CD8-positive, alpha-beta memory T cell (primary cell): ENCODE results near the gene TANC2. TPM values are rescaled to one million over a fixed set of nuclear protein-coding genes. Genes with fewer than 3 reads are reported as not detected.

Experiments
- CTCF ChIA-PET: fragments of 350-600 bp; sonication (Branson Sonifier 250); formaldehyde crosslinking; loops from one replicate; lab custom pipeline; 2021; ENCODE audit warnings: antibody characterized with exemption; lab: Charles Lee
- POLR2A ChIA-PET: fragments of 350-600 bp; sonication (Branson Sonifier 250); formaldehyde crosslinking; loops from one replicate; lab custom pipeline; 2021; ENCODE audit warnings: antibody characterized with exemption; lab: Charles Lee
- DNase-seq, 5 donors: peaks; one replicate each; pipeline versions ENCODE4 v3.0.0 to v3.0.0-alpha.2; 2020 to 2022; ENCODE audit warnings: mixed read lengths in 1 of 5
- H3K27ac ChIP-seq: one replicate; pipeline ENCODE4 v1.7.0; 2013; ENCODE audit warnings: low read depth, mild to moderate bottlenecking, low read length, moderate library complexity
- H3K27me3 ChIP-seq: 2 replicates; pipeline ENCODE4 v1.7.0; 2013; ENCODE audit warnings: low read length, mild to moderate bottlenecking; ENCODE audit not compliant: insufficient read depth, poor library complexity, severe bottlenecking
- H3K36me3 ChIP-seq: 2 replicates; pipeline ENCODE4 v1.7.0; 2013; ENCODE audit warnings: mild to moderate bottlenecking, low read length, moderate library complexity; ENCODE audit not compliant: insufficient read depth
- H3K4me1 ChIP-seq: 2 replicates; pipeline ENCODE4 v1.7.0; 2013; ENCODE audit warnings: mild to moderate bottlenecking, low read length, moderate library complexity; ENCODE audit not compliant: insufficient read depth
- H3K4me3 ChIP-seq: 2 replicates; pipeline ENCODE4 v1.7.0; 2013; ENCODE audit warnings: mild to moderate bottlenecking, low read length
- H3K9me3 ChIP-seq: 2 replicates; pipeline ENCODE4 v1.7.0; 2013; ENCODE audit warnings: mild to moderate bottlenecking, low read length
- H3K27ac Mint-ChIP-seq, 8 donors: one replicate each; pipeline ENCODE4 v1.8.0; 2020 to 2021; ENCODE audit warnings: mixed read lengths in 8 of 8, mild to moderate bottlenecking in 6 of 8, inconsistent platforms in 3 of 8, moderate library complexity in 3 of 8
- H3K27me3 Mint-ChIP-seq, 2 donors: one replicate each; pipeline ENCODE4 v1.8.0; 2020 to 2021; ENCODE audit warnings: mixed read lengths in 2 of 2, mild to moderate bottlenecking in 1 of 2, moderate library complexity in 1 of 2
- H3K36me3 Mint-ChIP-seq, 3 donors: one replicate each; pipeline ENCODE4 v1.8.0; 2020 to 2021; ENCODE audit warnings: mixed read lengths in 3 of 3, inconsistent platforms in 1 of 3, mild to moderate bottlenecking in 1 of 3
- H3K4me1 Mint-ChIP-seq, 3 donors: one replicate each; pipeline ENCODE4 v1.8.0; 2020 to 2021; ENCODE audit warnings: mixed read lengths in 3 of 3, inconsistent platforms in 1 of 3, mild to moderate bottlenecking in 1 of 3
- H3K4me3 Mint-ChIP-seq, 7 donors: one replicate each; pipeline ENCODE4 v1.8.0; 2020 to 2021; ENCODE audit warnings: mixed read lengths in 7 of 7, mild to moderate bottlenecking in 6 of 7, moderate library complexity in 4 of 7, inconsistent platforms in 2 of 7
- H3K9me3 Mint-ChIP-seq, 5 donors: one replicate each; pipeline ENCODE4 v1.8.0; 2020 to 2022; ENCODE audit warnings: mixed read lengths in 5 of 5, mild to moderate bottlenecking in 3 of 5, moderate library complexity in 2 of 5, inconsistent platforms in 1 of 5
- polyA plus RNA-seq: library from polyadenylated mRNA; unstranded; fragments of 300-500 nt; fragmentation: Illumina TruSeq; gene quantifications from one replicate; pipeline ENCODE4 v1.2.3, GENCODE V29; 2021
- total RNA-seq, 2 experiments: library from RNA; stranded (reverse); gene quantifications; one replicate each; pipeline ENCODE4 v1.2.3, GENCODE V29; 2021

The TANC2 gene
- total and polyA plus RNA-seq, 3 experiments from 2014 or later, result 3.2 to 6.8 (median 6.3) TPM

- H3K4me3 Mint-ChIP-seq, result no peak overlapping the region
- no peak overlapping the region for H3K27ac Mint-ChIP-seq
- H3K36me3 Mint-ChIP-seq, result no peaks in the 10 kb centered on the region
Measured at GRCh38 chr17:62927083-62927482, 39.0 kb upstream of the TANC2 start.

DNA sequence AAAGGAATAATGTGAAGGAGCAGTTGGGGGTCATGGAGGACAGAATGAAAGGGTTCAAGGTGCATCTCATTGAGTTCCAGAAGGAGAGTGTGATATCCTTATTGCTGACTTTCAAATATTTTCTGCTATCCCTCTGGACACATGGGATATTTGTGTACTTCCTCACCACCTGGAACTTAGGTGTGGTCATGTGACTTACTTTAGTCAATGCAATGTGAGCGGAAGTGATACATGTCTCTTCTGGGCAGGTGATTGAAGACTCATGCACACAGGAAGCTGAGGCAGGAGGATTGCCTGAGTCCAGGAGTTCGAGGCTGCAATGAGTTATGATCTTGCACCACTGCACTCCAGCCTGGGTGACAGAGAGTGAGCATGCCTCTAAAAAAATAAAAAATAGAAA, 36.7 kb upstream of the TANC2 start:
- CTCF ChIA-PET, result no interaction called here
- no peak overlapping the region for H3K27ac Mint-ChIP-seq
- no peak overlapping the region for H3K4me3 Mint-ChIP-seq

More at GRCh38 chr17:62927083-62927482, 39.0 kb upstream of the TANC2 start:
- H3K36me3 ChIP-seq, result no peaks in the 10 kb centered on the region
- no peak for DNase-seq
- Mint-ChIP-seq H3K9me3 (no peaks in the 10 kb centered on the region), H3K4me1 (no peaks in the 10 kb centered on the region), H3K27me3 (peaks cover 3 to 28% of the 10 kb centered on the region in 2 donors)
- H3K4me1 ChIP-seq, result no peaks in the 10 kb centered on the region
- H3K27ac ChIP-seq, result no peak overlapping the region
- no peaks in the 10 kb centered on the region for H3K27me3 ChIP-seq
- no peak overlapping the region for H3K4me3 ChIP-seq
- H3K9me3 ChIP-seq, result no peaks in the 10 kb centered on the region
- ChIA-PET POLR2A (no interaction called here), CTCF (no interaction called here)

DNA sequence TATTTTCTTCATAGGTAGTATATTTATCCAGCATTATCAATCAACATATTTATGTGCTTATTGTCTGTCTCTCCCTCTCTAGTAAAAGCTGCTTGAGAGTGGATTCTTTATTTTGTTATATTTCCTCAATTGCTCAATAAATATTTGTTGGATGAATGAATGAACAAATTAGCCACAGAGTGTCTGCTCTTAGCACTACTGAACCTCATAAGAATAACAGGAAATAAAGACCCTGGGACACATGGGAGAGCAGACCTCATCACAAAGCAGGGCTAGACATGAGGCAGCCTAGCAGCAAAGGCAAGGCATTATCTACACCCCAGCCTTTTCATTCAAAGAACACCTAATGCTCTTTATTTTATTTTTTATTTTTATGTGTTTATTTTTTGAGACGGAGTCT, 34.9 kb upstream of the TANC2 start:
- ChIA-PET POLR2A (no interaction called here), CTCF (no interaction called here)
- Mint-ChIP-seq H3K27ac (no peak overlapping the region), H3K36me3 (peaks cover 0 to 8% (median 0%) of the 10 kb centered on the region in 3 donors), H3K27me3 (peaks cover 13 to 55% of the 10 kb centered on the region in 2 donors), H3K4me1 (no peaks in the 10 kb centered on the region), H3K9me3 (no peaks in the 10 kb centered on the region), H3K4me3 (no peak overlapping the region)
- H3K36me3 ChIP-seq, result no peaks in the 10 kb centered on the region
- no peaks in the 10 kb centered on the region for H3K27me3 ChIP-seq
- no peak overlapping the region for H3K4me3 ChIP-seq
- no peak for DNase-seq
- no peak overlapping the region for H3K27ac ChIP-seq
- no peaks in the 10 kb centered on the region for H3K9me3 ChIP-seq
- H3K4me1 ChIP-seq, result no peaks in the 10 kb centered on the region

More for the DNA sequence above, 36.7 kb upstream of the TANC2 start:
- peaks cover 0 to 6% (median 0%) of the 10 kb centered on the region in 3 donors for H3K36me3 Mint-ChIP-seq
- H3K4me3 ChIP-seq, result no peak overlapping the region
- no peaks in the 10 kb centered on the region for H3K27me3 ChIP-seq
- no peaks in the 10 kb centered on the region for H3K9me3 Mint-ChIP-seq
- no peaks in the 10 kb centered on the region for H3K36me3 ChIP-seq
- DNase-seq, result no peak
- no peaks in the 10 kb centered on the region for H3K4me1 Mint-ChIP-seq
- H3K9me3 ChIP-seq, result no peaks in the 10 kb centered on the region
- POLR2A ChIA-PET, result no interaction called here
- peaks cover 10 to 50% of the 10 kb centered on the region in 2 donors for H3K27me3 Mint-ChIP-seq
- no peak overlapping the region for H3K27ac ChIP-seq
- no peaks in the 10 kb centered on the region for H3K4me1 ChIP-seq

DNA sequence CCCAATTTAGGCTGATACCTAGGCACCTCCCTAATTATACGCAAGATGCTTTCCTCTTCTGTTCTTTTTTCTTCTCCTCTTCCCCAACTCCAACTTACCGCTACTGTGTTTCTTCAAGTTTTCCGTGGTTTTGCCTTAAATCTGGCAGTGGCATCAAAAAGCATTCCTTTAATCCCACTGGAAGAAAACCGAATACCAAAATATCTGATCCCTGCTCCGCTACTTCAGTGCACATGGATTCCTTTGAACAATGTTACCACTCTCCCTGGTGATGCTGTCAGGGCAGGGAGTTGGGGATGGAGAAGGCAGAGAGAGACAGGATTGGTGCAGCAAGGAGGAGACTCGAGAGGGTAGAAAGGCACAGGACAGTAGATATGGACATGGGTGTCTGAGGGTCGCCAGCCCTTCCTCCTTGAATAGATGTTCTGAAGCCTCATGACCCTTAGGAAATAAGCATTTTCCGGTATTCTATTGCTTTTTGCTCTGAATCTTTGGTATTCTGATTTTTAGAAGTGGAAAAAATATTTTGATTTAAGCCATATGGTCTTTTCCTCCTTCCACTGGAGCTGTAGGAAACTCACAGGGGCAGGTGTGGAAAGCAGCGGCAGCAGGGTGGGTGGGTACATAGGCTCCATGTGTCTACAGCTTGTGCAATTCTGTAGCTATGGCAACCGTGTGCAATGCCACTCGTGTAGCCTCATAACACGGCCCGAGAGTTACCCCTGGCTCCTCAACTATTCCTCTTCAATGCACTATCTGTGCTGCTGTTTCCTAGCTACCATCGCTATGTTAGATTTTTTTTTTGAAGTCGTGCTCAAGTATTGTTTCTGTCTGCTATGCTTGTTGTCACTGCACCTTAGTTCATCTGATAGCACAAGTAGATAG, 32.3 kb upstream of the TANC2 start:
- no peaks in the 10 kb centered on the region for H3K4me1 ChIP-seq
- Mint-ChIP-seq H3K36me3 (peaks cover 0 to 8% (median 0%) of the 10 kb centered on the region in 3 donors), H3K4me1 (no peaks in the 10 kb centered on the region), H3K4me3 (no peak overlapping the region), H3K27me3 (peaks cover 10 to 53% of the 10 kb centered on the region in 2 donors), H3K27ac (no peak overlapping the region), H3K9me3 (no peaks in the 10 kb centered on the region)
- CTCF ChIA-PET, result no interaction called here
- POLR2A ChIA-PET, result no interaction called here
- no peak overlapping the region for H3K27ac ChIP-seq
- no peak overlapping the region for H3K4me3 ChIP-seq
- no peaks in the 10 kb centered on the region for H3K27me3 ChIP-seq
- no peaks in the 10 kb centered on the region for H3K9me3 ChIP-seq
- H3K36me3 ChIP-seq, result no peaks in the 10 kb centered on the region
- no peak for DNase-seq

DNA sequence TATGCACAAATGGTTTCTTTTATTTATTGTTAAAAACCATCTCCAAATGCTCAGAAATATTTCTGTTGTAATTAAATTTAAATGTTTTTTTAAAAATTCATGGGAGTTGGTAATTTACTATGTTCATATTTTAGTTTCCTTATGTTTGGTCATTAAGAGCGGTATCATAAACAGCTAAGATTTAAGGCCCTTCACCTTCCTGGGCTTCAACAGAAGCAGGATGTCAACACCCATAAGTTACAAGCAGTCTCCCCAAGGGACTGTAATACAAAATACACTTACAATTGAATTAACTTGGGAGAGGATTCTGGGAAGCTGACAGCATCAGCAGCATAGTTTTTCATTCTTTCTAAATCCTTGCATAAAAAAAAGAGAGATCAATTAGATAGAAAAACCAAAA, 30.9 kb upstream of the TANC2 start:
- POLR2A ChIA-PET, result no interaction called here

DNA sequence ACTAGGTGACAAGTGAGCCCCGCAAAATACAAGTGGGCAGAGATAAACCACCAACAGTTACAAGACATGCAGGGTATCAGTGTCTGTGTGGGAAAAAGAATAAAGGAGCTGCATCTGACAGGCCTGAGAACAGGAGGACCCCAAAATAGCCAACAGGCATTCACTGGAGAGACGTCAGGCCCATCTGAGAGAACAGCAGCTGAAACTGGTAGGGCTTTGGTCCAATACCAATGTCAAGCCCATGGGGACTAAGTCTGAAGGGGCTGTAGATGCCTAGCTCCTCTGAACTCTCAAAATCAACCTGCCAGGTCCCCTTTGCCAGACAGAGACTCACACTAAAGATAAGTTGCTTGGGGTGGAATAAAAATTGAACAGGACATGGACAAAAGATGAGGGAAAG, 30.5 kb upstream of the TANC2 start:
- Mint-ChIP-seq H3K36me3 (peaks cover 0 to 14% (median 2%) of the 10 kb centered on the region in 3 donors), H3K4me1 (no peaks in the 10 kb centered on the region), H3K9me3 (peaks cover 5 to 10% (median 7%) of the 10 kb centered on the region in 5 donors), H3K27ac (no peak overlapping the region), H3K27me3 (peaks cover 10 to 53% of the 10 kb centered on the region in 2 donors), H3K4me3 (no peak overlapping the region)
- H3K4me1 ChIP-seq, result no peaks in the 10 kb centered on the region
- DNase-seq, result no peak
- H3K9me3 ChIP-seq, result no peaks in the 10 kb centered on the region
- CTCF ChIA-PET, result no interaction called here
- no peak overlapping the region for H3K27ac ChIP-seq
- H3K27me3 ChIP-seq, result no peaks in the 10 kb centered on the region
- POLR2A ChIA-PET, result no interaction called here
- no peaks in the 10 kb centered on the region for H3K36me3 ChIP-seq
- H3K4me3 ChIP-seq, result no peak overlapping the region

More for the DNA sequence above, 30.9 kb upstream of the TANC2 start:
- Mint-ChIP-seq H3K9me3 (peaks cover 4 to 10% (median 7%) of the 10 kb centered on the region in 5 donors), H3K27me3 (peaks cover 10 to 56% of the 10 kb centered on the region in 2 donors), H3K27ac (no peak overlapping the region), H3K36me3 (peaks cover 0 to 14% (median 2%) of the 10 kb centered on the region in 3 donors), H3K4me1 (no peaks in the 10 kb centered on the region), H3K4me3 (no peak overlapping the region)
- Histone ChIP-seq H3K4me3 (no peak overlapping the region), H3K9me3 (no peaks in the 10 kb centered on the region), H3K4me1 (no peaks in the 10 kb centered on the region), H3K27ac (no peak overlapping the region), H3K27me3 (no peaks in the 10 kb centered on the region), H3K36me3 (no peaks in the 10 kb centered on the region)
- CTCF ChIA-PET, result no interaction called here
- DNase-seq, result no peak

- Histone ChIP-seq H3K27ac (no peak overlapping the region), H3K4me1 (no peaks in the 10 kb centered on the region), H3K9me3 (peaks cover 2% of the 10 kb centered on the region), H3K4me3 (no peak overlapping the region), H3K27me3 (no peaks in the 10 kb centered on the region), H3K36me3 (no peaks in the 10 kb centered on the region)
- CTCF ChIA-PET, result no interaction called here
- H3K9me3 Mint-ChIP-seq, result peaks cover 18 to 21% (median 19%) of the 10 kb centered on the region in 5 donors
- H3K4me1 Mint-ChIP-seq, result no peaks in the 10 kb centered on the region
- POLR2A ChIA-PET, result no interaction called here
- DNase-seq, result no peak
- peaks cover 0 to 17% (median 2%) of the 10 kb centered on the region in 3 donors for H3K36me3 Mint-ChIP-seq
- peaks cover 10 to 45% of the 10 kb centered on the region in 2 donors for H3K27me3 Mint-ChIP-seq
- H3K4me3 Mint-ChIP-seq, result no peak overlapping the region
- H3K27ac Mint-ChIP-seq, result no peak overlapping the region
Measured at GRCh38 chr17:62937606-62938005, 28.4 kb upstream of the TANC2 start.

DNA sequence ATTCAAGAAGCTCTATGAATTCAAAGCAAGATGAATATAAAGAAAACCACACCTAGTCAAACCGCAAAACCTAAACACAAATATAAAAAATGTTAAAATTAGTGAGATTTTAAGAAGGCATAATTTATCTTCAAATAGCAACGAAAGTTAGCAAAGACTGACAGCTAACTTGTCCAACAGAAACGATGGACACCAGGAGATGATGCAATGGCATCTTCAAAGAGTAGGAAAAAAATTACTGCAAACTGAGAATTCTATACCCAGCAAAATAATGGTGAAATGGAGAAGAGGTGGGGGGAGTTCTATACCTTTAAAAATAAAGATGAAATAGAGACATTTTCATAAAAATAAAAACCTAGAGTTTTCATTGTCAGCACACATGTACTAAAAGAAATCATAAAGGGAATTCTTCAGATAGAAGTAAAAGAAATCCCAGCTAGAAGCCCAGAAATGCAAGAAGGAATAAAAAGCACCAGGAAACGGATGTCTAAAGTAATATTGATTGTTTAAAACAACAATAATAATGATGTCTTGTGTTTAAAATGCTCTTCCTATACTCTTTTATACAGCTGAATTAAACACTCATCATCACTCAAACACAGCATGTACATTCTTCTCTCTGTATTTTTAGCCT, 24.6 kb upstream of the TANC2 start:
- ChIA-PET CTCF (no interaction called here), POLR2A (no interaction called here)
- no peaks in the 10 kb centered on the region for H3K36me3 ChIP-seq

More for the DNA sequence above, 24.6 kb upstream of the TANC2 start:
- Mint-ChIP-seq H3K36me3 (peaks cover 0 to 9% (median 2%) of the 10 kb centered on the region in 3 donors), H3K27me3 (peaks cover 8 to 32% of the 10 kb centered on the region in 2 donors), H3K9me3 (peaks cover 18 to 22% (median 21%) of the 10 kb centered on the region in 5 donors), H3K4me3 (no peak overlapping the region), H3K27ac (no peak overlapping the region), H3K4me1 (no peaks in the 10 kb centered on the region)
- no peaks in the 10 kb centered on the region for H3K27me3 ChIP-seq
- no peak for DNase-seq
- no peak overlapping the region for H3K27ac ChIP-seq
- H3K9me3 ChIP-seq, result peaks cover 2% of the 10 kb centered on the region
- H3K4me1 ChIP-seq, result no peaks in the 10 kb centered on the region
- H3K4me3 ChIP-seq, result no peak overlapping the region
